ENCODE data around the gene SMIM44. TPM values are rescaled to one million over a fixed set of nuclear protein-coding genes. Genes with fewer than 3 reads are reported as not detected.

SMIM44 gene
- total RNA-seq, 1 experiment from 2014 or later, result not detected

DNA sequence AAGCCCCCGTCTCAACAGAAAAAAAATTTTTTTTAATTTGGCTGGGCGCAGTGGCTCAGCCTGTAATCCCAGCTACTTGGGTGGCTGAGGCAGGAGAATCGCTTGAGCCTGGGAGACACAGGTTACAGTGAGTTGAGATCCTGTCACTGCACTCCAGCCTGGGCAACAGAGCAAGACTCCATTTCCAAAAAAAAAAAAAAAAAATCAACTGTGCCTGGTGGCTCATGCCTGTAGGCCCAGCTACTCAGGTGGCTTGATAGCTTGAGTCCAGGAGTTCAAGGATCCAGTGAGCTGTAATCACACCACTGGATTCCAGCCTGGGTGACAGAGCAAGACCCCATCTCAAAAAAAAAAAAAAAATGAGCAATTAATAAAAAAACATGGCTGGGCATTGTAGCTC lies 18.5 kb upstream of the SMIM44 start:
- H3K27me3 ChIP-seq (replicated peaks), result no peaks in the 10 kb centered on the region

GRCh38 chr19:3500429-3501101 lies 17.3 kb upstream of the SMIM44 start, which contains the start of gene DOHH:
TSS of gene DOHH (minus strand) at chr19:3500674. CDS start at chr19:3496814, 3,860 bp downstream.
- DNase-seq (ENCODE audit: low read depth in 1 of 2, low spot score in 2 of 2), result peak; percentile 96
- H3K4me1 ChIP-seq (replicated peaks), result peaks cover 14% of the 10 kb centered on the region
- peak within 1 kb of the TSS; percentile 85 for H3K4me3 ChIP-seq
- peaks cover 21% of the 10 kb centered on the region for H3K36me3 ChIP-seq
- no peaks in the 10 kb centered on the region for H3K9me3 ChIP-seq (replicated peaks)
- H3K27me3 ChIP-seq (replicated peaks), result no peaks in the 10 kb centered on the region
- H3K27ac ChIP-seq, result peak within 1 kb of the TSS; percentile 98

More for the DNA sequence above, 18.5 kb upstream of the SMIM44 start:
- no peaks in the 10 kb centered on the region for H3K9me3 ChIP-seq (replicated peaks)
- peaks cover 17% of the 10 kb centered on the region for H3K4me1 ChIP-seq (replicated peaks)
- H3K27ac ChIP-seq, result no peak overlapping the region
- no peak overlapping the region for H3K4me3 ChIP-seq
- DNase-seq (ENCODE audit: low read depth in 1 of 2, low spot score in 2 of 2), result no peak
- peaks cover 15% of the 10 kb centered on the region for H3K36me3 ChIP-seq

- peak overlapping the region; percentile 85 for H3K4me3 ChIP-seq
- peaks cover 10% of the 10 kb centered on the region for H3K4me1 ChIP-seq (replicated peaks)
- H3K27ac ChIP-seq, result peak overlapping the region; percentile 98
- DNase-seq (ENCODE audit: low read depth in 1 of 2, low spot score in 2 of 2), result no peak
- H3K27me3 ChIP-seq (replicated peaks), result no peaks in the 10 kb centered on the region
- peaks cover 28% of the 10 kb centered on the region for H3K36me3 ChIP-seq
- H3K9me3 ChIP-seq (replicated peaks), result no peaks in the 10 kb centered on the region
These were observed 16.6 kb upstream of the SMIM44 start for GRCh38 chr19:3499738-3500428.

DNA sequence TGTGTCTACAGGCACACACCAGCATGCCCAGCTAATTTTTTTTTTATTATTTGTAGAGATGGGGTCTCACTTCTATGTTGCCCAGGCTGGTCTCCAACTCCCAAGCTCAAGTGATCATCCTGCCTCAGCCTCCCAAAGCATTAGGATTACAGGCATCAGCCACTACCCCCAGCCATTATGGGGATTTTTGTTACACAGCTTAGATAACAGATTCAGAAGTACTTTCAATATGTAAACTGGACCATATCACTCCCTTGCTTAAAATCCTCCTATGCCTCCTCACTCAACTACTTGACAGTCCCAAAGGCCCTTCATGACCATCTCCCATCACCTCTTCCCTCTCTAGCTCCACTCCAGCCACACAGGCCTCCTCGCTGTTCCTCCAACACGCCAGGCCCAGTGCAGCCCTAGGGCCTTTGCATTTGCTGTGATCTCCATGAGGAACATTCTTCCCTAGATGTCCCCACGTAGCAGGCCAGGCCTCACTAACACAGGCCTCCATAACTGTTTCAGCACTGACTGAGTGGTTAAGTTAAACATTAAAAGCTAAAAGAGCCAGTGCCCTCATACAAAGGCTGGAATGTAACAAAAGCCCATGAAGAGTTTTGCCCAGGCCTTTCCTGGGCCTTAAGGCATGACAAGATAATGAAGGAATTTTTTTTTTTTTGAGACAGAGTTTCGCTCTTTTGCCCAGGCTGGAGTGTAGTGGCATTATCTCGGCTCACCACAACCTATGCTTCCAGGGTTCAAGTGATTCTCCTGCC lies 14.7 kb upstream of the SMIM44 start:
- Histone ChIP-seq H3K27ac (no peak overlapping the region), H3K9me3 (replicated peaks) (no peaks in the 10 kb centered on the region), H3K36me3 (peaks cover 46% of the 10 kb centered on the region), H3K4me3 (no peak overlapping the region), H3K27me3 (replicated peaks) (no peaks in the 10 kb centered on the region), H3K4me1 (replicated peaks) (peaks cover 10% of the 10 kb centered on the region)
- no peak for DNase-seq (ENCODE audit: low read depth in 1 of 2, low spot score in 2 of 2)

- no peak for DNase-seq (ENCODE audit: low read depth in 1 of 2, low spot score in 2 of 2)
- H3K4me1 ChIP-seq (replicated peaks), result peaks cover 10% of the 10 kb centered on the region
- H3K27ac ChIP-seq, result no peak overlapping the region
- H3K36me3 ChIP-seq, result peaks cover 59% of the 10 kb centered on the region
- no peaks in the 10 kb centered on the region for H3K27me3 ChIP-seq (replicated peaks)
- H3K4me3 ChIP-seq, result no peak overlapping the region
- H3K9me3 ChIP-seq (replicated peaks), result no peaks in the 10 kb centered on the region
These were observed 13.4 kb upstream of the SMIM44 start for GRCh38 chr19:3496392-3497273.

DNA sequence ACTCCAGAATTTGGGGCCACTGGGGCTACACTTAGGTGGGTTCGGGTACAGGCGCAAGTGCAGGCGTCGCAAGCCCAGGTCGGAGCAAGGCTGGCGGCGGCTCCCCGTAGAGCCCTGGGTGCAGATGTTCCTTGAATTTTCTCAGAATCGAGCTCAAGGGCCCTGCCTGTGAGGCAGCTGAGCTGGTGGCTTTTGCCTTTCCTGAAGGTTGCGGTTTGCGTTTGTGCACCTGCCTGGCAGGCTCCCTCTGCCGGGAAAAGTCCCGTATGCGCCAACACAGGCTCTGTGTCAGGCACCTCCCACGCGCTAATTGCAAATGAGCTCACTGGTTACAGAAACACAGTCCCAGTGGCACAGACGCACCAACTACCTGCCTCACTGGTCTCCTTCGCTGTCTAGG lies 11.3 kb upstream of the SMIM44 start:
- Histone ChIP-seq H3K27me3 (replicated peaks) (no peaks in the 10 kb centered on the region), H3K4me3 (no peak overlapping the region), H3K9me3 (replicated peaks) (no peaks in the 10 kb centered on the region)

GRCh38 chr19:3494051-3494450 lies 10.8 kb upstream of the SMIM44 start:
- Histone ChIP-seq H3K4me1 (replicated peaks) (no peaks in the 10 kb centered on the region), H3K4me3 (no peak overlapping the region), H3K9me3 (replicated peaks) (no peaks in the 10 kb centered on the region), H3K27ac (no peak overlapping the region), H3K27me3 (replicated peaks) (no peaks in the 10 kb centered on the region), H3K36me3 (peaks cover 55% of the 10 kb centered on the region)
- no peak for DNase-seq (ENCODE audit: low read depth in 1 of 2, low spot score in 2 of 2)

More for the DNA sequence above, 11.3 kb upstream of the SMIM44 start:
- H3K4me1 ChIP-seq (replicated peaks), result peaks cover 3% of the 10 kb centered on the region; the same call in 1 of the 2 replicates
- H3K27ac ChIP-seq, result no peak overlapping the region
- peaks cover 58% of the 10 kb centered on the region for H3K36me3 ChIP-seq
- DNase-seq (ENCODE audit: low read depth in 1 of 2, low spot score in 2 of 2), result no peak

- DNase-seq (ENCODE audit: low read depth in 1 of 2, low spot score in 2 of 2), result no peak
- Histone ChIP-seq H3K4me3 (no peak overlapping the region), H3K36me3 (peaks cover 53% of the 10 kb centered on the region), H3K4me1 (replicated peaks) (no peaks in the 10 kb centered on the region), H3K27ac (no peak overlapping the region), H3K9me3 (replicated peaks) (no peaks in the 10 kb centered on the region), H3K27me3 (replicated peaks) (no peaks in the 10 kb centered on the region)
These were observed 10.4 kb upstream of the SMIM44 start for GRCh38 chr19:3493651-3494050.

GRCh38 chr19:3492919-3493318 lies 9.7 kb upstream of the SMIM44 start:
- no peak for DNase-seq (ENCODE audit: low read depth in 1 of 2, low spot score in 2 of 2)
- no peaks in the 10 kb centered on the region for H3K4me1 ChIP-seq (replicated peaks)
- H3K27me3 ChIP-seq (replicated peaks), result no peaks in the 10 kb centered on the region
- no peaks in the 10 kb centered on the region for H3K9me3 ChIP-seq (replicated peaks)
- H3K36me3 ChIP-seq, result peaks cover 53% of the 10 kb centered on the region
- H3K27ac ChIP-seq, result no peak overlapping the region
- H3K4me3 ChIP-seq, result no peak overlapping the region

DNA sequence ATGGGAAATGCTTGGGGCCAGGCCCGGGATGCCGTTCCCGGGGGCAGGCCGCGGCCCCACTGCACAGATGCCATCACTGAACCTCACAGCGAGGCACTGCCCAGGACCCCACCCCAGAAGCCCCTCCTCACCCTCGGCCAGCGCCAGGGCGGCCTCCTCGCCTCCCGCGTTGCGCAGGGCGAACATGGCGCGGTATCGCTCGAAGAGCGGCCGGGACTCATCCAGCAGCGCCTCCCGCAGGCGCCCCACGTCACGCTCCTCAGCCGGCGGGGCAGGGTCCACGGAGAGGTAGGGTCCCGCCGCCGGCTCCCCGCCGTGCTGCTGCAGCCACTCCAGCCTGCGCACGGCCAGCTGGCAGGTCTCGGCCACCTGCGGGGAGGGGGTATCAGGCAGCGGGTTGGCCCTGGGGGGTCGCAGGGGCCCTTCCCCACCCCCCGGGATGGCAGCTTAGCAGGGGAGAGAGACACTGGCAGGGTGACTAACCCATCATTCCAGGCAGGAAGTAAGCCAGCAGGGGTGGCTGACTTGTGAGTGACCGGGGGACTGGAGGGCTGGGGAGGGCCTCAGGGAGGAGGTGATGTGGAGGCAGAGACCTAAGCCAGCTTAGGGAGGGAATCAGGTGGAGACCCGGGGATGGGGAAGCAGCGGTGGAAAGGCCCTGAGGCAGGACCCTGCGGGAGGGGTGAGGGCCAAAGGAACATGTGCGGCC lies 9.0 kb upstream of the SMIM44 start:
- no peaks in the 10 kb centered on the region for H3K4me1 ChIP-seq (replicated peaks)
- no peaks in the 10 kb centered on the region for H3K27me3 ChIP-seq (replicated peaks)
- H3K9me3 ChIP-seq (replicated peaks), result no peaks in the 10 kb centered on the region
- no peak for DNase-seq (ENCODE audit: low read depth in 1 of 2, low spot score in 2 of 2)
- peaks cover 53% of the 10 kb centered on the region for H3K36me3 ChIP-seq
- H3K27ac ChIP-seq, result no peak overlapping the region
- no peak overlapping the region for H3K4me3 ChIP-seq

DNA sequence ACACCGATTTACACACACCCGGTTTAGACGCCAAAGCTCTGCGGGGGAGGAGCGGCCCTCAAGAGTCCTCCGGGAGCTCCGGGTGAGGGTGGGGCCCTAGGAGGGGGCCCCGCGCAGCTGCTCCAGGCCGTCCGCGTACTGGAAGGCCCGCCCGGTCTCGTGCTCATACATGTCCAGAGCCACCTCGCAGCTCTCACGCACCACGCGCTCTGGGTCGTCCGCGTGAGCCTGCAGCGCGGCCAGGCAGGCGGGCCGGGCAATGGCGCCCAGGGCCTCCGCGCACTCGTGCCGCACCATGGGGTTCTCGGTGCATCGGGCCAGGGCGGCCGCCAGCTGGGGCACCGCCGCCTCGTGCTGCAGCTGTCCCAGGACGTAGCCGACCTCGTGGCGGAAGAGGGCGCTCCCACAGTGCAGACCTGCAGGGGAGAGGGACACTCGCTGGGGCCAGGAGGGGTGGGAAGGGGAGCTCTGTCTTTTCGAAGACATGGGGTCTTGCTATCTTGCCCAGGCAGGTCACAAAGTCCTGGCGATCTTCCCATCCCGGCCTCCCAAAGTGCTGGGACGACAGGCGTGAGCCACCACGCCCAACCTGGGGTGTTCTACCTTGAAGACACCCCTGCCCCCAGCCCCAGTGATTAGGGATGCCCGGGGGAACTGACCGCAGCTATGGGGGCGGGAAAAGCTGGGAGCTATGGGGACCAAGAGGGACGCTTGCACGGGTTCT lies 8.3 kb upstream of the SMIM44 start:
- no peak overlapping the region for H3K27ac ChIP-seq
- H3K9me3 ChIP-seq (replicated peaks), result no peaks in the 10 kb centered on the region
- peaks cover 52% of the 10 kb centered on the region for H3K36me3 ChIP-seq
- no peaks in the 10 kb centered on the region for H3K4me1 ChIP-seq (replicated peaks)
- H3K27me3 ChIP-seq (replicated peaks), result no peaks in the 10 kb centered on the region
- no peak overlapping the region for H3K4me3 ChIP-seq
- no peak for DNase-seq (ENCODE audit: low read depth in 1 of 2, low spot score in 2 of 2)

- no peak overlapping the region for H3K4me3 ChIP-seq
- H3K4me1 ChIP-seq (replicated peaks), result peaks cover 5% of the 10 kb centered on the region
- no peak for DNase-seq (ENCODE audit: low read depth in 1 of 2, low spot score in 2 of 2)
- peaks cover 43% of the 10 kb centered on the region for H3K27me3 ChIP-seq (replicated peaks)
- no peaks in the 10 kb centered on the region for H3K36me3 ChIP-seq
- H3K27ac ChIP-seq, result no peak overlapping the region
- no peaks in the 10 kb centered on the region for H3K9me3 ChIP-seq (replicated peaks)
These were observed 575 bp downstream of the SMIM44 start for GRCh38 chr19:3482507-3483225.
